GM18511 (cell line): ENCODE data around the gene DHX15.
"Not testable (repeated sequence)": the region's sequence is repeated elsewhere in the genome, so short reads cannot be mapped to it uniquely, and the experiment has no call there.

ENCODE experiments used
- ATAC-seq: cut with Tn5 transposase; IDR thresholded peaks from one replicate; pipeline ENCODE4 v1.9.1; 2021; ENCODE audit warnings: mild to moderate bottlenecking, moderate library complexity; ENCODE audit not compliant: unreplicated experiment

Gene DHX15

DNA sequence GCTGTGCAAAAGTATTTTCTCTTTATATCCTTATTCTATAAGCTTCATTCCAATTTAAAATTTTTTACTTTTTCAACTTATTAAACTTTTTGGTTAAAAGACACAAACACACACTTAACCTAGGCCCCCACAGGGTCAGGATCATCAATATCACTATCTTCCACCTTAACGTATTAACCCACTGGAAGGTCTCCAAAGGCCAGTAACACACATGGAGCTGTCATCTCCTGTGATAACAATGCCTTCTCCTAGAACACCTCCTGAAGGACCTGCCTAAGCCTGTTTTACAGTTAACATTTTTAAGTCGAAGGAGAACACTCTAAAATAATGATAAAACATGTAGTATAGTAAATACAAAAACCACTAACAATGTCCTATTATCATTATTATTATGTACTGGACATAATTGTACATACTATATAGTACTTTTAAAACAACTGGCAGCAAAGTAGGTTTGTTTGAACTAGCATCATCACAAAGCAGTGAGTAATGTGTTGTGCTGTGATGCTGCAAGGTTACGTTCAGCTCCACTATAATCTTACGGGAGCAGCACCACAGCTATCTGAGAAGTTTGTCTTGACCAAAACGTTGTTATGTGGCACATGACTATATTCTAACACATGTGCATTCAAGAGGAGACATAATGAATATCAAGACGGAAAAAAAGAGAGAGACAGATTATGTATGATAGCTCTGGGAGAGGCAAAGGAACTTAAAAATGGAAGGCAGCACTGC lies 33.7 kb downstream of the DHX15 start:
- no peak for ATAC-seq

DNA sequence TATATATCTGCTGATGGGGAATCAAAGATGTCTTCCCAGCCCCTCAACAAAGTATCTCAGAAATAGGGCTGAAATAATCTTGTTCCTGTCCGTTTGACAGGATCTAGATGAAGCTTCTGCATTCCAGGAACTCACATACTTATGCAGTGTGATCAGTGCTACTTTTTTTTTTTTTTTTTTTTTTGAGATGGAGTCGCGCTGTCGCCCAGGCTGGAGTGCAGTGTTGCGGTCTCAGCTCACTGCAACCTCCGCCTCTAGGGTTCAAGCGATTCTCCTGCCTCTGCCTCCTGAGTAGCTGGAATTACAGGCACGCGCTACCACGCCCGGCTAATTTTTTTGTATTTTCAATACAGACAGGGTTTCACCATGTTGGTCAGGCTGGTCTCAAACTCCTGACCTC lies 36.4 kb downstream of the DHX15 start:
- no peak for ATAC-seq

DNA sequence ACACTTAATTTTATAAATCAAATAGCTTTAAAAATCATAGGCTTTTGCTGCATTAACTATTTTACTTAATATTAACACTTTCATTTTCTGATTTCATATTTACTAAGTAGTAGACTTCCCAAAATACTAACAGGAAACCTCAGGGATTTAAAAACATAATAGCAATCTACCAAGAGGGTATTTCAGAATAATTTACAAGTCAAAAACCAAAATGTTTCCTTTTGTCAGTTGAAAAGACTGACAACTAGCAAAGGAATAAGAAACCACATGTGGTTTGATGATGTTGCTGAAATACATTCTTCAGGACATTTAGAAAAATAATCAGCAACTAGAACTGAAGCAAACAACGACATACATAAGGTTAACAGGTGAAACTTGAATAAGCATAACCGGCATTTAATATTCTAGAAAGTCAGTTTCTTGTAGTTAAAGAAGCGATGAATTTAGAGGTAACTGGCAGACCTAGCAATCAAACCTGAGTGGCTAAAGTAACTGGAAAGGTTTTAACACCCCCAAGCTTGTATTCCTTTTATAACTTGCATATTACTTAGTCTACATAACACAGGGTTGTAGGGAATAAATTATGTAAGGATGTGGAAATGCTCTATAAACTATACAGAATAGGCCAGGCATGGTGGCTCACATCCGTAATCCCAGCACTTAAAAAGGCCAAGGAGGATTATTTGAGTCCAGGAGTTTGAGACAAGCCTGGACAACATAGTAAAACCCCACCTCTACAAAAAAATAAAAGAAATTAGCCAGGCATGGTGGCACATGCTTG lies 40.0 kb downstream of the DHX15 start:
- ATAC-seq, result no peak

DNA sequence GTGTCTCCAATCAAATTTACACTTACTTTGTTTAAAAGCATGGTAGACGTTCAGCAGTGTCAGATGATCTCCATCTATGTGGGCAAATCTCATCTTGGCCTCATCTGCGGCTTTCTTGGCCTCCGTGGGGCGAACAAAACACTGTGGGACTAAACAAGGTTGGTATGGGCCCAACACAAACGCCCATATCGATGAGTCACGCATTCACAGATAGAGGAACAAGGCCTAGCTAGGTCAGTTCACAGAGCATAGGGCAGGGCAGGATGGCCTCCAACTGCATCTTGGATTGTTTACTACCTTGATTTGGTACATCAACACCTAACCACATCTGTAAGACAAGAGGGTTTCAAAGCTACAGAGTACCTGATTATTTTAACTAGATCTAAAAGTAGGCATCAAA lies 47.3 kb downstream of the DHX15 start:
- no peak for ATAC-seq

DNA sequence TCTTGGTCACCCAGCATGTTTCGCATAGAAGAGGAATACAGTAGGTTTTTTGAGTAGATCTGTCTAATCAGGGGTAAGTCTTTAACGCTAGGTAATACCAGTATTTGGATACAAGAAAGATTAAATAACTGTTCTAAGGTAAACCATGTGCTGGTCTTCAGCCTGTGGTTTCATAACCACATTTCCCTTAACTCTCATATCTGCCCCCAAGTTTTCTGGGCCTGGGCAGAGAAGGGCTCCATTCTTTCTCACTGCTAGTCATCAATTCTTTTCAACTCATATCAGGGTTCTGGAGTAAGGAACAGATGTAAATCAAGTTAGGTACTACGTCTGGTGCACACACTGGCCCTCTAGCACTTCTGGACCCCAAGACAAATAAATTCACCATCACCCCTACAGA lies 49.0 kb downstream of the DHX15 start:
- ATAC-seq, result no peak

DNA sequence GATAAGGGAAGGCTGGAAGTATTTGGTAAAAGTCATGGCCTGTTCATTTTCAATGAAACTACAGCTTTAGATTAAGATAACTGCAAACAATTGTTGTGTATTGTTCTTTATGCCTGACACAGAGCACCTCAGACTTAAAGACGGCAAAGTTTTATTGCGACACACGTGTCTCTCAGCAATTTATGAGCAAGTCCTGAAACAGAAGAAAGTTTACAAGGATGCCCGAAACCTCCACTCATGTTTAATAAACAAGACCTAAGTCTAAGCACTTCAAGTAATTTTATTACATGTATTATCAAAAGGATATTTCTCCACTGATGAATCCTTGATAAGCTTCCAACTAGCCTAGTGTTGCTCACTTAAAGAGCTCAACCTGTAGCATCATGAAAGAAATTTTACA lies 51.0 kb downstream of the DHX15 start:
- ATAC-seq, result no peak

DNA sequence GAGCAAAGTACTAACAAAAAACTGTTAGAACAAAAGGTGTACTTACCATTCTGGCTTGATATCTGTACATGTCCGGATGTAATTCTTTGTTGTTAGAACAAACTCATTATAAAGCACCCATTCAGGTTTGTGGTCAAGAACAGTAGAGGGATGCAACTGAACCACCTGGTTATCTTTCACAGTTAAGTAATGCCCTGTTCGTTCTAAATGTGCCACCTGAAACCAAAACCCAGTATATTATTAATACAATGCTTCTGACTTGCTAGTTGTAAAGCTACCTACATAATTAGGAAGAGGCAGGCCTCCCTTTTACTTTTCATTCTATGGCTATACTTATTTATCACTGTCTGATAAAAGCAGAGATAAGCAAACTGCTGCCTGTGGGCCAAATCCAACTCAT lies 54.8 kb downstream of the DHX15 start:
- ATAC-seq, result peak; percentile 85

DNA sequence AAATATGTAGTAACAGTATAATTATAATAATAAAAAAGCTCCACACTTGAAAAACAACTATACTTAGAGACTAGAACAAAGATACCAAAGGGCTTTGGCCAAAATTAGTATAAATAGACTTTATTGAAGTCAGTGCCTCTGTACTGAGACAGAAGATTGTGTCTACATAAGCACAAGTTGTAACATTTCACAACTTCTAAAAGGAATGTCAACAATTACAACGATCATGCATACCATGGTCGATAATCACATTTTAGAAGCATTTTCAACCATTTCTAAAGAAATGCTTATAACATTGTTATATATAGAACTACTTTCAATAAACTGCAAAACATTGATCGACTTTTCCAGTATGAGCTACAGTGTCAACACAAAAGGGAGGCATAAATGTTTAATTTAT lies 57.0 kb downstream of the DHX15 start:
- ATAC-seq, result no peak

DNA sequence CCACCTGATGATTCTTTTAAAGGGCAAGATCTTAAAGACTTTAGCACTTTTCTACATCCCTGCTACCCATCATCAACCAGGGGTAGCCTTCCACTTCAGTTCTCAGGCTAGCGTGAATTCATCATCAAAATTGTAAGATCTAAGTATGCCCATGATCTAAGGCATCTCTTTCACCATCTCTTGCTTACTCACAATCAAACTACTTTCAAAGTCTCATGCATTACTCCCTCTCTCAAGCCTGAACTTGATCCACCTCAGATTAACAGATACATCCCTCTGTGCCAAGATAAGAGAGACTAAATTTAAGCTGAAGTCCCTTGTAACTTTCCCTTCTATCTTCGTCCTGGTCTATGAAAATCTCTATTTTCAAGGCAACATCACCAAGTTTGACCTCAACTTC lies 62.8 kb downstream of the DHX15 start:
- no peak for ATAC-seq

DNA sequence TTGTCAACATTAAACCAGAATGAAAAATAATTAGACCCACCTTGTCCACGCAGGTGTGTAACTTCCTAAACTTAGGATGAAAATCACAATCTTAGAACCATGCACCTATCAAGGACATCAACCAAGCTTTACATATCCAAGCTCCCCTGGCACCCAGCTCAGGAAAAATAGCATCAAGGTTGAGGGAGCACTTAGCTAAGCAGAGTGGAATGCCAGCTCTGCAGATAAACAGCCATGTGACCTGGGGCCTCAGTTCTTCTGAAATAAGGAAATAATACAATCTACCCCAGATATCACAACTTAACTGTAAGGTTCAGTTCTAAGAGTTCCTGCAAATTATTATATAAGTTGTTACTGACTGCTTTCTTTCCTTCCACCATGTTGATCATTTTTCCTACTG lies 64.7 kb downstream of the DHX15 start:
- ATAC-seq, result no peak

DNA sequence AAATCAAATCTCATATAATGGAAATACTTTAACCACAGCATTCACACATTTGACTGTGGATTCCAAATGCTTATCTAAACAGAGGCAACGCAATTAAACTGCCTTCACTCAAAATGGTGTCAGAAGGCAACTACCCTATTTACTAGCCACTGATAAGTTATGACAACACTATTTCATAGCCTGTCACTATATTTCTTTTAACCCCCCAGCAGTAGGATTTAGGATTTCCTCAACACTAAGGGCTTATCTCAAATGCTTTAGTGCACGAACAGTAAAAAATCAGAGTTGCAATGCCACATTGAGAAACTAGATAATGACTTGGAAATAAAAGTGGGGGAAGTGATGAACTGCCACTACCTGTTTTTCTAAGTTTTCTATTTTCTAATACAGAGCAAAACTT lies 66.7 kb downstream of the DHX15 start:
- no peak for ATAC-seq

DNA sequence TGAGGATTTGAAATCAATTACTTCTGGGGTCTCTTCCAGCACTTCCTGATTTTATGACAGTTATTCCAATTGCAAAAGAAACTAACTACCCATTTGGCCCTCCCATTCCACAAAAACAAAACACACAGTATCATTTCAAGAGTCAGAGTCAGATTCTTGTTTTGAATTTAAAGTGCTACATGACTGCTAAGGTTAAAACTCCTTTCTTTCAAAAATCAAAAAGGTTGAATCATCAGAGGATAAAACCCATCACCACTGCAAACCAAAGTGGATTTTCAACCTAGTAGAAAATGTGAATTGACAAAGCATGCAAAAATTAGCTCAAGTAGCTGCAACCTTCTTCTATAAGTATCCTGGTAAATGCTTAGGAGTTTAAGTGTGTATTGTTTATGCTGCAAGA lies 67.4 kb downstream of the DHX15 start:
- no peak for ATAC-seq

DNA sequence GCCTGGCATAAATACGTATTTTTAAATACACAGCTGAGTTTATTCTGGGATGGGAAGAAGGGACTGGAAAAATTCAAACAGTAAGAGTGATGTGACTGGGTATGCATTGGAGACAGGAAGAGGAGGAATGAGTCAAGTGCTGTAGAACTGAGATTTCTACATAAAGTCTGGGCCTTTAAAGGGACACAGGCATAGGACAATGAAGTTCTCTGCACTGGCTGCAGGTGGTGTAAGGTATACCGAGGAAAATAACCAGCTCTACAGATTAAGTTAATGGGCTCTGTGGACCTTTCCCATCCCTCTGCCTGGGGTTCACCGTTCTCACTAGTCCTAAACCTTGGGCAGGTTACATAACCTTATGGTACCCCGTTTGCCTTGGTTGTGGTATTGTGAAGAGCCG lies 68.7 kb downstream of the DHX15 start:
- ATAC-seq, result no peak

DNA sequence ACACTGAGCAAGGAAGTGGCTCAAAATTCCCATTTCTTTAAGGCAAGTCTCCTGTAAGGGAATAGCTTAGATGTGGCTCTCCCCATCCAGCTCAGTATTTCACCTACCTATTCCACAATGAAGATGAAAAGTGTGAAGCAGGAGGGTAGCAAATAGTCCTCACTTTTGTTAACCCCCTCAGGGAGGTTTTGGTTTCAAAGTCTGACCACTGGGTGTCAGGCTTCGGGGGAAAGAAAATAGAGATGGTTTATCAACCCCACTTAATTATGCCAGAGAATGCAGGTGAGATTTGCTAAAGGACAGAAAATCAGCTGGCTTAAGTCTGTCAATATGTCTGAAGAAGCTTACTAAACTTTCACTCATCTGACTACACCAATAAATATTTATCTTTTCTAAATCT lies 69.5 kb downstream of the DHX15 start:
- no peak for ATAC-seq

DNA sequence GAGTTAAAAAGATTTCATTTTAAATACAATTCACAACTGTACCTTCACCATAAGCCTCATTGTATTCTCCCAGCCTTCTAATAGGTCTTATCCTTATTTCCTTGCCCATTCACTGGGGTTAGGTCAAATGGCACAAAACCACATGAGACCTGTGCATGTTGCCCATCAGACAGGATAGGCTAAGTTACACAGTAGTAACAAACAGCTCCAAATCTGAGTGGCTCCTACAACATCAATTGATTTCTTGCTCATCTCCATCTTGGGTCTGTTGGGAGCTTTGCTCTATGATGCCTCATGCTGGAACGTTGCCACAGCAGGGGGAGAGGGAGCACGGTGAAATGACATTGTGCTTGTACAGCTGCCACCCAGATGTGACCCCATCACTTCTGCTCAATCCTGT lies 70.6 kb downstream of the DHX15 start:
- no peak for ATAC-seq

DNA sequence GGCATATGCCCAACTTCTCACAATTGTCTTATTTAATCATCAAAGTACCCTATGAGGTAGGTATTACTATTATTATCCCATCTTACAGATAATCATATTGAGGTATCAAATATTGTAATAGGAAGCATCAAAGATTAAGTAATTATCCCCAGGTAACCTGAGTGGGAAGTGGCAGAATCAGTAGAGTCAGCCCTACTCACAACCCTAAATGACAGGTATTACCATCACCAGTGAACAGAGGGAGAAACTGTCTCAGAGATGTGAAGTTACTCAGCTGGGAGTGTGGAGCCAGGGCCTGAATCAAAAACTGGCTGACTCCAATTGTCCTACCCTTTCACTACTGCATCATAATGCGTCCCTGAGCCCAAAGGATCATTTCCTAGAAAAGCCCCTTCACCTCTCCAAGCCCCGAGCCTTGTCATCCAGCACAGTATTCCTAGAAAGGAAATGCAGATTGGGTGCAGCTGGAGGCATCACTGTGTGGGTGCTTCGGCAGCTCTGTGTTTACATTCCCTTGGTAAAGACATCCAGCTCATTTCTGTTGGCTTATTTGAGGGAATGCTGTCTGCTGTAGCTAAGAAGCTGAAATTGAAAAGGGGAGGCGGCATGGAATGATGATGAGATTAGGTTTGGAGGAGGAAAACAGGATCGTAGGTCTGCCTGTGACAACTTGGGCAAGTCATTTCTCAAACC lies 72.8 kb downstream of the DHX15 start:
- ATAC-seq, result no peak

DNA sequence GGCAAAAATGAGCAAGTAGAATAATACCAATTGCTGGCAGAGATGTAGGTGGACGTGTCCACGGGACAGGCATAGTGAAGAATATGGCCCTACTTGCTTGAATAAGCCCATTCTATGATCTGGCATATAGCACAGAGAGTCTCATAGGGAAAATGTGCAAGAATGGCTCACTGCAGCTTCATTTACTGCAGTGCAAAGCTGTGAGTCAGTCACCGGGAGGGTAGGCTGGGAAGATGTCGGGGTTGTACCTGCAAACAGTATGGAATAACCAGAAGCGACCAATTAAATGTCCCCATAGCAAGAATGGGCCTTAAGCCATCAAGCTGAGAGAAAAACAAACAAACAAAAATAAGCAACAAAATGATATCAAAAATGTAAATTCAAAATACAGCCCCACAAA lies 74.3 kb downstream of the DHX15 start:
- ATAC-seq, result no peak

DNA sequence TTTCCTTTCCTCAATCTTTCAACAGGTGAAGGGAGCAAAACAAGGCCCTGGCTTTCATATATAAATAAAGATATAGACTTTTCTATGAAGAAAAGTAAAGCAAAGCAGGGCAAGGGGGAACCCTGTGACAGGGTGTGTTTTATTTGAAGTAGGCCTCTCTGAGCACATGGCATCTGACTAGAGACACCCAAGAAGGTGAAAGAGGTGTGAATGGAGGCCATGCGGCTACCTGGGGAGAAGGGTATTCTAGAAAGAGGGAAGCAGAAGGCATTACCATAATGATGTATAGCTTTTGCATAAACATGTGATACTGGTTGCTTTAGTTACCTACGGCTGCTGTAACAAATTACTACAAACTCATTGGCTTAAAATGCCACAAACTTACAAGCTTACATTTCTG lies 75.8 kb downstream of the DHX15 start:
- ATAC-seq, result no peak

DNA sequence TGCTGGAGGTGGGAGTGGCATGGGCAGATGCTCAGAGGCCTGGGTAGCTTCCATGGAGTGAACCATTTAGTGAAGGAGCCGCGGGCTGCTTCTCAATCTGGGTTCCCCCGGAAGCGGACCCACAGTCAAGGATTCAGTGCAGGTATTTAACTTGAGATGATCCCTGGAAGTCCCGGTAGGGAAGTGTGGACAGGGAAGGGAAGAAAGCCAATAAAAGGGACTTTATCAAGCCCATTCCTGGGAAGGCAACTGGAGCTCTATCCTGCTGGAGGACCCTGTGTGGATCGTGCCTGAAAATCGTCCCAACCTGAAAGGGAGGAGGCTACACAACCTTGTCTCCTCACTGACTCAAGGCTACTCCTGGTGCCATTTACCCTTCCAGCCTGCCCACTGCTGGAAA lies 76.9 kb downstream of the DHX15 start:
- ATAC-seq, result no peak

DNA sequence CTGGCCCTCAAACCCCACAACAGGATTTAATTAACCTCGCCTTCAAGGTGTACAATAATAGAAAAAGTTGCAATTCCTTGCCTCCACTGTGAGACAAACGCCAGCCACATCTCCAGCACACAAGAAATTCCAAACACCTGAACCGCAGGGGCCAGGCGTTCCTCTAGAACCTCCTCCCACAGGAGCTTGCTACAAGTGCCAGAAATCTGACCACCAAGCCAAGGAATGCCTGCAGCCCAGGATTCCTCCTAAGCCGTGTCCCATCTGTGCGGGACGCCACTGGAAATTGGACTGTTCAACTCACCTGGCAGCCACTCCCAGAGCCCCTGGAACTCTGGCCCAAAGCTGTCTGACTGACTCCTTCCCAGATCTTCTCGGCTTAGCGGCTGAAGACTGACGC lies 81.3 kb downstream of the DHX15 start:
- ATAC-seq, result not testable (repeated sequence)

DNA sequence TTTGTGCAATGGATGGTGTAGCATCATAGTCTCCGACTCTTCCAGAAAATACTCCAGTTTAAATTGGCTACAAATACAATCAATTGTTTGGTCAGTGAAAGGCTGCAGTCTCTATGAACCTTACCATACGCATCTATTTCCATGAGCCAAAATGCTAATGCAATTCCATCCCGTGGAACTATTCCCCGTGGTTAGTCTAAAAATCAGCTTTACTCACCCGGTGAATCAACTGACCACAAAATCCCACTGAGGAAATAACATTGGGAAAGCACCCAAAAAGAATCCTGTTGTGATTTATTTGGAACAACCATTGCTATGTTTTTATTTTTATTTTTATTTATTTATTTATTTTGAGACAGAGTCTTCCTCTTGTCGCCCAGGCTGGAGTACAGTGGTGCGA lies 87.1 kb downstream of the DHX15 start:
- no peak for ATAC-seq

DNA sequence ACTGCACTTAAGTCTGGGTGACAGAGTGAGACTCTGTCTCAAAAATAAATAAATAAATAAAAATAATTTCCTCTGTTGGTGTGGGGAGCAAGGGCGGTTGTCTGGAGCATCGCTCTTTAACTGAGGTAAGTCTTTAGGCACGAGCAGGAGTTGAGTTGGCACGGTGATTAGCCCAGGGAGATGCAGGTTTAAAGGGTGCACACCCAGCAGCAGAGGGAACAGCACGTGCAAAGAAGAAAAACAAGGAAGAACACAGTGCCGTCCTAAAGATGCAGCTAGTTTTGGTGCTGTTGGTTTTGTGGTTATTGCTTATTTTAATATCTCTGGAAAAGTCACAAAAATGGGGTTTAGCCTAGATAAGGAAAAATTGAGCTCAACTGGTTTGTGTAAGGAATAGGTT lies 87.8 kb downstream of the DHX15 start:
- ATAC-seq, result no peak
